ENCODE measurements around the gene SHISA2. TPM values are rescaled to one million over a fixed set of nuclear protein-coding genes. Genes with fewer than 3 reads are reported as not detected.

SHISA2 gene
- total RNA-seq, 1 experiment from 2014 or later: 8.1 TPM

GRCh38 chr13:26048741-26049140 lies 3.1 kb downstream of the SHISA2 start:
- Mint-ChIP-seq H3K27ac (no peak overlapping the region), H3K4me1 (peaks cover 16 to 22% of the 10 kb centered on the region in 2 experiments), H3K9me3 (no peaks in the 10 kb centered on the region; a peak in 2 of 5 replicates), H3K36me3 (ENCODE audit: insufficient read depth in 1 of 3, low read depth in 3 of 3) (peaks cover 7 to 39% (median 24%) of the 10 kb centered on the region in 3 experiments), H3K4me3 (peak overlapping the region; percentile 60 to 90), H3K27me3 (ENCODE audit: low read depth) (peaks cover 60% of the 10 kb centered on the region)
- no peak overlapping the region for H3T11ph ChIP-seq (ENCODE audit: low read length)
- H3K79me1 ChIP-seq (ENCODE audit: insufficient read depth, low read depth, low read length, poor library complexity, severe bottlenecking): no peaks in the 10 kb centered on the region
- peaks cover 4% of the 10 kb centered on the region; the same call in 1 of the 2 replicates for H3K4me1 ChIP-seq (ENCODE audit: insufficient read depth, low read length)
- no CpG with 5 or more reads among the region's 4 CpGs for WGBS (ENCODE audit: extremely low coverage, insufficient read length, low lambda C conversion rate)
- H3K18ac ChIP-seq (ENCODE audit: insufficient read length, low read depth, low read length): no peak overlapping the region
- no peak overlapping the region for H3K23ac ChIP-seq (ENCODE audit: insufficient read length, low read depth, low read length)
- no peak overlapping the region for H4K91ac ChIP-seq (ENCODE audit: insufficient read length, low read depth, low read length)
- no peak overlapping the region for H3K4me2 ChIP-seq (ENCODE audit: insufficient read depth, insufficient read length, low read length)
- H3K27me3 ChIP-seq (ENCODE audit: insufficient read depth, low read length): peaks cover 6% of the 10 kb centered on the region; the same call in 1 of the 2 replicates
- peaks cover 20% of the 10 kb centered on the region for H3K23me2 ChIP-seq (ENCODE audit: insufficient read length, low read depth, low read length, poor library complexity, severe bottlenecking)
- H3K14ac ChIP-seq (ENCODE audit: insufficient read depth, low read length): no peak overlapping the region
- no peak overlapping the region for H4K5ac ChIP-seq (ENCODE audit: insufficient read length, low read depth, low read length)
- H4K20me1 ChIP-seq (ENCODE audit: control insufficient read depth, insufficient read depth, insufficient read length): no peaks in the 10 kb centered on the region
- no peak for DNase-seq
- no peak overlapping the region for H2BK12ac ChIP-seq (ENCODE audit: insufficient read length, low read depth, low read length)
- TF ChIP-seq CTCF (conservative IDR thresholded peaks at IDR 0.05): no peak
- H4K8ac ChIP-seq (replicated peaks; ENCODE audit: insufficient read length, low read depth, low read length): no peak overlapping the region
- H3K4ac ChIP-seq (ENCODE audit: low read depth, low read length): no peak overlapping the region
- no peak overlapping the region for H3K27ac ChIP-seq (ENCODE audit: insufficient read length, low read depth, low read length)
- H3K79me2 ChIP-seq (ENCODE audit: insufficient read depth, low read length): no peaks in the 10 kb centered on the region
- H3K9ac ChIP-seq (ENCODE audit: extremely low read depth, insufficient read length, low read length): no peak overlapping the region
- H2BK5ac ChIP-seq (ENCODE audit: insufficient read length, low read length): no peak overlapping the region
- no peak overlapping the region for H2AK5ac ChIP-seq (ENCODE audit: insufficient read length, low read length)
- no peak overlapping the region for H2BK120ac ChIP-seq (ENCODE audit: low read depth, low read length, poor library complexity, severe bottlenecking)
- no peak overlapping the region for H2AFZ ChIP-seq (ENCODE audit: low read length)
- no peak overlapping the region for H2BK20ac ChIP-seq (ENCODE audit: low read depth, low read length, poor library complexity, severe bottlenecking)
- no peaks in the 10 kb centered on the region for H3K9me3 ChIP-seq (ENCODE audit: control insufficient read depth, low read depth, low read length)
- H3K56ac ChIP-seq (ENCODE audit: insufficient read length, low read depth, low read length): no peak overlapping the region
- no peak overlapping the region for H2BK15ac ChIP-seq (ENCODE audit: low read depth, low read length)
